Left cardiac atrium (tissue), 4 donors: Measurements from ENCODE around the gene CACNA1B. TPM values are rescaled to one million over a fixed set of nuclear protein-coding genes. Genes with fewer than 3 reads are reported as not detected.
"Not testable (repeated sequence)": the region's sequence is repeated elsewhere in the genome, so short reads cannot be mapped to it uniquely, and the experiment has no call there.

ENCODE experiments used
- ATAC-seq, 2 donors: fragments of 200-7000 bp; cut with Tn5 transposase; one replicate each; pipeline ENCODE4 v1.9.1; 2020; ENCODE audit warnings: mild to moderate bottlenecking in 2 of 2, moderate library complexity in 2 of 2
- DNase-seq: peaks from one replicate; pipeline ENCODE4 v3.0.0-alpha.2; 2020
- intact Hi-C, 2 donors: fragments of 100-400 bp; cut with DNase I; formaldehyde crosslinking; loops; one replicate each; pipeline versions ENCODE4 v1.14.1 to v1.15.1; 2022 to 2023
- total RNA-seq, 2 donors: library from RNA; stranded (reverse); fragmentation: NEBNext Ultra II Directional; extraction: Animal tissue kit (Norgen Biotek cat#: 25700); gene quantifications; one replicate each; pipeline ENCODE4 v1.2.1, GENCODE V29; 2021
- donor health status: DM: no; HTN: yes; CAD: no.
- donor health status: DM: no; HTN: yes; CAD: no; lungs with severe emphysema.
- donor health status: DM: yes; HTN: yes; CAD: no.
- donor health status: Dilated cardiomyopathy.

CACNA1B gene
- total RNA-seq, 2 donors from 2014 or later = 0.39 to 0.56 TPM

- intact Hi-C loops = no loop called here
- DNase-seq (no peak), ATAC-seq (no peak)
Measured at GRCh38 chr9:138112791-138113600, 235.4 kb downstream of the CACNA1B start.

- ATAC-seq, DNase-seq, intact Hi-C loops: not testable (repeated sequence)
Measured at GRCh38 chr9:138113701-138114325, 236.2 kb downstream of the CACNA1B start.

GRCh38 chr9:138114501-138115245 is 237.1 kb downstream of the CACNA1B start:
- intact Hi-C loops = no loop called here
- no peak for ATAC-seq
- DNase-seq = no peak

- DNase-seq (no peak), ATAC-seq (no peak)
- intact Hi-C loops = no loop called here
Measured at GRCh38 chr9:138115506-138115905, 237.9 kb downstream of the CACNA1B start.

- no peak for ATAC-seq
- no peak for DNase-seq
- intact Hi-C loops = no loop called here
Measured at GRCh38 chr9:138116521-138116920, 238.9 kb downstream of the CACNA1B start.

- ATAC-seq = no peak
- intact Hi-C loops = no loop called here
- DNase-seq = no peak
Measured at GRCh38 chr9:138117101-138117750, 239.6 kb downstream of the CACNA1B start.

- DNase-seq (no peak), ATAC-seq (no peak)
- intact Hi-C loops = no loop called here
Measured at GRCh38 chr9:138117836-138118235, 240.3 kb downstream of the CACNA1B start.

GRCh38 chr9:138118601-138119071 is 241.1 kb downstream of the CACNA1B start:
- ATAC-seq (no peak), DNase-seq (no peak)
- intact Hi-C loops = no loop called here

GRCh38 chr9:138119202-138120027 is 241.8 kb downstream of the CACNA1B start:
- intact Hi-C loops = no loop called here
- DNase-seq (no peak), ATAC-seq (no peak)

GRCh38 chr9:138120072-138120471 is 242.5 kb downstream of the CACNA1B start:
- DNase-seq (no peak), ATAC-seq (no peak)
- intact Hi-C loops = no loop called here

GRCh38 chr9:138120511-138121437 is 243.2 kb downstream of the CACNA1B start:
- DNase-seq = no peak

GRCh38 chr9:138121438-138122050 is 244.0 kb downstream of the CACNA1B start:
- intact Hi-C loops = no loop called here
- DNase-seq = no peak
- ATAC-seq = no peak

More at GRCh38 chr9:138120511-138121437, 243.2 kb downstream of the CACNA1B start:
- intact Hi-C loops = no loop called here
- no peak for ATAC-seq

- DNase-seq = no peak
- no peak for ATAC-seq
- intact Hi-C loops = no loop called here
Measured at GRCh38 chr9:138122201-138122600, 244.6 kb downstream of the CACNA1B start.

- intact Hi-C loops = no loop called here
- no peak for DNase-seq
Measured at GRCh38 chr9:138122676-138123075, 245.1 kb downstream of the CACNA1B start.

GRCh38 chr9:138123086-138123485 is 245.5 kb downstream of the CACNA1B start:
- DNase-seq (no peak), ATAC-seq (no peak)
- intact Hi-C loops = no loop called here

More at GRCh38 chr9:138122676-138123075, 245.1 kb downstream of the CACNA1B start:
- ATAC-seq = no peak

GRCh38 chr9:138126090-138126857 is 248.7 kb downstream of the CACNA1B start:
- DNase-seq, ATAC-seq, intact Hi-C loops: not testable (repeated sequence)
